Panc1 (cell line): ENCODE data around the gene AGMAT.

Source experiments
- CTCF ChIP-seq: fragments of 450-650 bp; IDR thresholded peaks from 2 replicates; pipeline ENCODE4 v1.5.1; 2017; ENCODE audit warnings: mild to moderate bottlenecking
- POLR2AphosphoS5 ChIP-seq: IDR thresholded peaks from 2 replicates; pipeline ENCODE4 v1.6.1; 2012; ENCODE audit warnings: mild to moderate bottlenecking, low read depth, low read length, moderate library complexity

GRCh38 chr1:15584489-15585363, at the start of gene AGMAT:
- TF ChIP-seq POLR2AphosphoS5 = peak; percentile 35; the same call in 1 of the 2 replicates
- no peak; the same call in 1 of the 2 replicates for TF ChIP-seq CTCF
